HG02798 (cell line): ENCODE results near the gene CSRP1.
A peak's percentile ranks its signal among the peaks of the same experiment; 100 is the strongest.
"Not testable (repeated sequence)": the region's sequence is repeated elsewhere in the genome, so short reads cannot be mapped to it uniquely, and the experiment has no call there.

ENCODE experiments used
- ATAC-seq: cut with Tn5 transposase; IDR thresholded peaks from one replicate; pipeline ENCODE4 v1.9.1; 2021; ENCODE audit warnings: mild to moderate bottlenecking; ENCODE audit not compliant: unreplicated experiment, poor library complexity

The CSRP1 gene

DNA sequence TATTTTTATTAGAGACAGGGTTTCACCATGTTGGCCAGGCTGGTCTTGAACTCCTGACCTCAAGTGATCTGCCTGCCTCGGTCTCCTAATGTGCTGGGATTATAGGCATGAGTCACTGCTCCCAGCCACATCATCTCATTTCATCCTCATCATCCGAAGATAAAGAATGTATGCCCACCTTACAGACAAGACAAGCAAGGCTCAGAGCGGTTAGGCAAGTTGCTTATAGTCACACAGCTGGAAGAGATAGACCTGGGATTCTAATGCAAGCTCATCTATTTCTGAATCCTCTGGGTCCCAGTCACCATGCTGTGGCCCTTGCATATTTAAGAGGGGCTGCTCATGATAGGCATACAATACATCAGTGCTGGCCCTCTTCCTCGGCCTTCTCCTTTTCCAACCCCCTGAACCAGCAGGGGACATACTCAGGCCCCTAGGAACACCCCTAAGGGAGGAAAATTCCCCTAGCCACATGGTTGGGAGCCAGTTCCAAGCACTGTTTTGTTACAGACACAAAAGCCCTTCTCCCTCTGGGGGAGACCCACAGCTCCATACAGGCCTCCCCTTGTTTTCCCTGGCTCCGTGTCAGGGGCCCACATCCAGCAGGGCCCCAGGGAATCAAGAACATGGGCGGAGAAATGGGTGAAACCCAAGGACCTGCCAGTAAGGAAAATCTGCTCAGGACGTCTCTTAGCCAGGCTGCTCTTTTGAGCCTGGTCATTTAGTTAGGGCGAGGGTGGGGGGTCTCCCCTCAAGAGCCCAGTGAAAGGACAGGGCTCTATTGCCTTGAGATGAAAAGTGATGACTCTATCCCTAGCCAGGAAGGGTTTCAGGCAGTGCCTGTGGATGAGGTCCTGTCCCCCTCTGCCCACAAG is 6.9 kb downstream of the CSRP1 start:
- no peak for ATAC-seq

DNA sequence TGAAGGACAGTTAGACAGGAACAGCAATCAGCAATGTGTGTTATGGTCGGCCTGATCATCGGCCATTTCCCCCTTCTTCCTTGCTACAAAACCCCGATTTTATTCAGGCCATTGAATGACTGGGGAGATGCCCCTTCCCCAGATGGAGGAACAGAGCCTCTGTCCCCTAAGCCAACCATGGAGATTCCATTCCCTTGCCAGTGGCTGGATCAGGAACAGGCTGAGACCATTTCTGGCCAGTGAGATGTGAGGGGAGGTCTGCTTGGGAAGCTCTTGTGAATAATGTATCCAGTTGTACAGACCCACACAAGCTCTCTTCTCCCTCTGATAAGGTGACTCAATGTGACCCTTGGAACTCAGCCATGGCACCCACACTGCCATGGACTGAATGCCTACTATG is 7.7 kb downstream of the CSRP1 start:
- ATAC-seq = no peak

- no peak for ATAC-seq
Observed at GRCh38 chr1:201498621-201499020, 8.3 kb downstream of the CSRP1 start.

GRCh38 chr1:201497935-201498509 is 8.9 kb downstream of the CSRP1 start:
- no peak for ATAC-seq

- no peak for ATAC-seq
Observed at GRCh38 chr1:201496296-201496690, 10.6 kb downstream of the CSRP1 start.

- no peak for ATAC-seq
Observed at GRCh38 chr1:201495551-201496295, 11.2 kb downstream of the CSRP1 start.

DNA sequence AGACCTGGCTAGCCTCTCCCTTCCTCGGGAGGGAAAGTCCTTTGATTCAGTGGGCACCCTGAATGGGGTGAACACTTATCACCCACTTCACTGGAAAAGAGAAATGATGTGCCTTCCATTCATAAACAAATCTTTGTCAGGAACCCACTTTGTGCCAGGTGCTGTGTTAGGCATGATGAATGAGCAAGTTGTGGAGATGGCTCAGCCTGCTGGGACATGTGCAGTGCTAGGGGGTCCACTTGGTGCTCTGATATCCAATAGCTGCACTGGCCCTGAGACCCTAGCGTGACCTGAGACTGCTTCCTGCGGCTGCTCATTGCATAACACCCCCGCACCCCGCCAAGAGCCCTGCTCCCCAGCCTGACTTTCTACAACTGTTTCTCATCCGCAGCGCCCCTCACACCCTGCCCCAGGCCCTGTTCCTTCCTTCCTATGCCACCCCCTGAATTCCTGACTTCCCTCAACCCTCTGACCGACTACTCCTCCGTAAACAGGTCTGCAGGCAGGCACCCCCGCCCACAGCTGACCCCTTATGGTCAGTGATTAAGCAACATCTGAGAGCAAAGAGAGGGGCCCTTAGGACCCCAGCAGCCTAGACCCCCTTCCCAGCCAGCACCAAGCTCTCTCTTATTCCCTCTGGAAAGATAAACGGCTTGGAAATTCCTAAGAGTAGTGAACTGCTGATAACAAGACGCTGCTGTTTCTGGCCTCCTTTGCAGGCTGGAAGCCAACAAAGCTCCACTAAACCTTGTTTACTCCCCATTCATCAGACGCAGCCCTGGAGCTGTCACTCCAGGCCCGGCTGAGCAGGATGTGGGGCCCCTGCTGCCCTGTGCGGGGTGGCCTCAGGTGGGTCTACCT is 12.9 kb downstream of the CSRP1 start:
- no peak for ATAC-seq

GRCh38 chr1:201493026-201493656 is 13.8 kb downstream of the CSRP1 start:
- ATAC-seq = not testable (repeated sequence)

GRCh38 chr1:201491896-201492511 is 14.9 kb downstream of the CSRP1 start:
- no peak for ATAC-seq

- ATAC-seq = no peak
Observed at GRCh38 chr1:201490708-201491131, 16.2 kb downstream of the CSRP1 start.

GRCh38 chr1:201489643-201490261 is 17.2 kb downstream of the CSRP1 start:
- ATAC-seq = no peak

DNA sequence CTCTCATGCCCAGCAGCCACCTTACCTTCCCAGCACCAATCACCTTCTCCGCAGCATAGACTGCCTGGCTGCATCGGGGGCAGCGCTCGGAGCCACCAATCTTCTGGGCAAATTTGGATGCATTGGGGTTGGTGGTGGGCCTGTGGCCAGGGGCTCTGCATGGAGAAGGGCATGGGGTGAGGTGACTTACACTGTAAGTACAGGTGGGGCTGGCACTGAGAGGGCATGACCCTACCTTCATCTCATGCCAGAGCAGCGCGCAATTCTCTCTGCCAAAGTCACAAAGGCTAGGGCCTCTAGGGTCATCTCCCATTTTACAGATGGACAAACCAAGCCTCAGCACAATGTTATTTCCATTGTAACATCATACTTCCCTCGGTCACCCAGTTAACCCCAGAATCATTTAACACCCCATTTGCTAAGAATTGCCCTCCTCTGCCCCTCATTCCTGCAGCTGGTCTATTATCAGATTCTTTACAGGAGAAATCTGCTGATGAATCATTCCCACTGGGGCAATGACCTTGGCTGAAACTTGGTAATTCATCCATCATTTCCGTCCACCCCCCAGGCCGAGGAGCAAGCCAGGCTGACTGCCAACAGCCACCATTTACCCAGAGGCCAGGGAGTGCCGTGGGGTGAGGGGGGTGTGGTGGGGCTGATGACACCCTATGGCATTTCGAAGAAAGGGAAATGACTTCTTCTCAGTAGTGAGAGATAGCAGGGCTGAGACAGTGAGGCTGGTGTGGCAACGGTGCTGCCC is 17.9 kb downstream of the CSRP1 start:
- ATAC-seq = no peak

DNA sequence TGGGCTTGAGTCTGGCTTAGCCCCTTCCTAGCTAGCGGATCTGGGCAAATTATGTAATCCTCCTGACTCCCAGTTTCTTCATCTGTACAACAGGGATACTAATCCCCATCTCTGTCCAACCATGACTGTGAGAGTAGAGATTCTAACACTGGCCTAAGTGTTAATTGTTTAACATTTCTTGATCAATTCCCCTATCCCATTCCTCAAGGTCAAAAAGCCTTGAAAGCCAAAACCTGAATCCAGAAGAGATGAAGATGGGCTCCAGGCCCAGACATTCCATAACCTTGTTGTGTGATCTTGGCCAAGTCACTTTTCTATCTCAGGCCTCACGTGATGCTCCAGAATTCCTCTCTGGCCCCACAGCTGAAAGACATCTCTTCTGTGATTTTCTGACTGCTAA is 19.2 kb downstream of the CSRP1 start:
- ATAC-seq = no peak

DNA sequence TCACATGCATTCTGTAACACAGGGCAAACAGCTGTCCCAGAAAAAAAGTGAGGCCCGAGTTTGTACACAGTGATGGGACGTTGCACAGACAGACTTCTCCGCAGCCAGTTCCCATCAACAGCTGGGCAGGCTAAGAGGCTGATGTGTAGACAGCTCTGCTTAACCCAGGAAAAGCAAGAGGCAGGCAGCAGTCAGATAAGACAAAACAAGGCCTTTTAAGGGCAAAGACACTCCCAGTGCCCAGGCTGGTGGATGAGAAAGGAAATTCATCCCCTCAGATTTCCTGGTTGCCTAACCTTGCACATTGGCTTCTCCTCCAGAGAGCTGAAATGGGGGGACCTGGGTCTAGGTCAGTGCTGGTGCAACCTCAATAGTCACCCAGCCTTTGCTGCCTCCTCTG is 20.7 kb downstream of the CSRP1 start:
- no peak for ATAC-seq

DNA sequence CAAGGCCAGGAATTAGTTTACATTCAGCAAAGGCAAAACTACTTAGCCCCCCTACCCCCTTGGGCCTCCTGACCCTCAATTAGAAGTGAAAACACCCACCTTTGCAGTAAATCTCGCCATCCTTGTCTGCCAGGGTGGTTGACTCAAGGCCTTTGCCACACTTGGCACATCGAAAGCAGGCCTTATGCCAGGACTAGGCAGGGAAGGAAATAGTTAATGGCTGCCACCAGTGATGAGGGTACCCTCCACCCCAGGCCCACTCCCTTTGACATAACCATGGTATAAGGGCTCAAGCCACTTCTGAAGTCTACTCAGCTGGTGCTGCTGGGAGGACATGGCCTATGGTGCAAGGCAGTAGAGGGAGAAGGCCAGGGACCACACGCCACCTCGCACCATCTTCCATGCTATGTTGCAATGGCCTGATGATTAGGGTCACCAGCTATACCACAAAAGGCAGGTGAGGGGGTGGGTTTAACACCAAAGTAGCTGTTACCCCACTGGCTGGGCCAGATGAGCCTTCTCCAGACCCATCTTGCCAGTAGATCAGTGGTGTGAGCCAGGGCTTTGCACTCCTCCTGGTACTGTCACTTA is 21.6 kb downstream of the CSRP1 start:
- ATAC-seq = no peak

- no peak for ATAC-seq
Observed at GRCh38 chr1:201483373-201483949, 23.5 kb downstream of the CSRP1 start.

GRCh38 chr1:201482755-201483154 is 24.2 kb downstream of the CSRP1 start:
- peak; percentile 23 for ATAC-seq
